ENCODE measurements around the gene CAPN3.

DNA sequence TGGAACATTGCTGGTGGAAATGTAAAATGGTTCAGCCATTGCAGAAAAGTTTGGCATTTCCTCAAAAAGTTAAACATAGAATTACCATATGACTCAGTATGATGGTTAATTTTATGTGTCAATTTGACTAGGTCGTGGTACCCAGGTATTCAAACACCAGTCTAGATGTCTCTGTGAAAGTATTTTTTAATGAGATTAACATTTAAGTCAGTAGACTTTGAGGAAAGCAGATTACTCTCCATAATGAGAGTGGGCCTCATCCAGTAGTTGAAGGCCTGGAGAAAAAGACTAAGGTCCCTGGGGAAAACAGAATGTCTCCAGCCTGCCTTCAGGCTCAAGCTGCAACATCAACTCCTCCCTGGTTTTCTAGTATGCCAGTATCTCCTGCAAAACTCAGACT lies 43.8 kb upstream of the CAPN3 start:
- TF ChIP-seq GATA2 (IDR thresholded peaks at IDR 0.05; ENCODE audit: low read depth, low read length) = no peak
- no peak for TF ChIP-seq GATA3 (IDR thresholded peaks at IDR 0.05; ENCODE audit: low read depth, low read length)

Data from SH-SY5Y (cell line).